ENCODE measurements around the gene SLCO4A1.

DNA sequence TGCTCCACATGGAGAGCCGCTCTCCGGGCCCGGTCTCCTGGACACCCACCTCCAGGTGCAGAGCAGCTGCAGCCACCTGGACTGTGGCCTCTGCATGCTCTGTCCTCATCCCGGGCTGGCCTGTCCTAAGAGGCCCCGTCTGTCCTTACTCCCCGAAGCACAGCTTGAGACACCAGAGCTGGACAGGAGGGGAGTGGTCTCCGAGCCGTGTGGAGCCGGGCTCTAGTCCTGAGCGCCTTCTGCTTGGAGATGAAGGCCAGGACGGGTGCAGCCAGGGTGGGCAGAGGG lies 59.7 kb downstream of the SLCO4A1 start:
- TF ChIP-seq CTCF (IDR thresholded peaks at IDR 0.05; ENCODE audit: poor library complexity) (no peak), EZH2 (IDR thresholded peaks at IDR 0.05; ENCODE audit: borderline replicate concordance) (no peak), EZH2phosphoT487 (IDR thresholded peaks at IDR 0.05; ENCODE audit: low read depth, severe bottlenecking, unreplicated experiment) (no peak)
